Spinal cord (tissue), 10 donors: ENCODE measurements around the gene LOXL1. TPM values are rescaled to one million over a fixed set of nuclear protein-coding genes. Genes with fewer than 3 reads are reported as not detected.

Experiments used
- DNase-seq, 6 donors: peaks; one replicate each; pipeline versions ENCODE4 v3.0.0 to v3.0.0-alpha.2; 2013 to 2015; ENCODE audit warnings: low spot score in 6 of 6, low read depth in 4 of 6
- H3K27ac ChIP-seq: one replicate; pipeline ENCODE4 v1.5.1; 2013; ENCODE audit warnings: low read depth, low read length, control low read depth
- H3K27me3 ChIP-seq: one replicate; pipeline ENCODE4 v1.6.1; 2013; ENCODE audit warnings: low read length; ENCODE audit not compliant: control insufficient read depth, insufficient read depth
- H3K36me3 ChIP-seq: one replicate; pipeline ENCODE4 v1.6.1; 2013; ENCODE audit warnings: low read length; ENCODE audit not compliant: control insufficient read depth, insufficient read depth
- H3K4me1 ChIP-seq: one replicate; pipeline ENCODE4 v1.6.1; 2013; ENCODE audit warnings: low read length; ENCODE audit not compliant: control insufficient read depth, insufficient read depth
- H3K4me3 ChIP-seq: one replicate; pipeline ENCODE4 v1.5.1; 2013; ENCODE audit warnings: low read depth, low read length, control low read depth
- H3K9me3 ChIP-seq: one replicate; pipeline ENCODE4 v1.6.1; 2013; ENCODE audit warnings: low read length; ENCODE audit not compliant: control insufficient read depth, insufficient read depth
- WGBS: methylation state at CpG from one replicate; pipeline ENCODE4 v1.1.5; 2013; ENCODE audit warnings: missing lambda C conversion rate; ENCODE audit not compliant: insufficient coverage; 5-methylcytosine and 5-hydroxymethylcytosine counted together
- polyA plus RNA-seq, 2 donors: library from polyadenylated mRNA; unstranded; fragments of 120-200 nt; gene quantifications; one replicate each; pipeline ENCODE4 v1.2.1, GENCODE V29; 2013; ENCODE audit not compliant: insufficient read length in 2 of 2
- total RNA-seq, 2 donors: library from RNA; depleted of rRNA in 1 of 2; stranded (reverse); fragments of 120-200 nt in 1 of 2; fragments of >200 nt in 1 of 2; gene quantifications; one replicate each; pipeline versions ENCODE4 v1.2.3 to v1.2.4, GENCODE V29; 2013 to 2014
- donor health status: healthy.

The LOXL1 gene
- total and polyA plus RNA-seq, 4 donors = 7.9 to 48.2 (median 22.9) TPM

GRCh38 chr15:73942751-73943270 lies 16.5 kb downstream of the LOXL1 start:
- Histone ChIP-seq H3K4me3 (no peak overlapping the region), H3K27ac (no peak overlapping the region), H3K27me3 (no peaks in the 10 kb centered on the region), H3K4me1 (peaks cover 24% of the 10 kb centered on the region), H3K9me3 (no peaks in the 10 kb centered on the region), H3K36me3 (peaks cover 12% of the 10 kb centered on the region)
- 89% methylated on average over 1 of the region's 6 CpGs for WGBS
- DNase-seq = no peak

- Histone ChIP-seq H3K4me1 (peaks cover 18% of the 10 kb centered on the region), H3K27ac (no peak overlapping the region), H3K9me3 (no peaks in the 10 kb centered on the region), H3K4me3 (no peak overlapping the region), H3K36me3 (peaks cover 12% of the 10 kb centered on the region), H3K27me3 (no peaks in the 10 kb centered on the region)
- DNase-seq = peak in 1 of 6 donors; percentile 44
- 53% methylated on average over 9 of the region's 13 CpGs for WGBS
These were observed 18.2 kb downstream of the LOXL1 start for GRCh38 chr15:73944161-73945129.

- no peak for DNase-seq
- Histone ChIP-seq H3K4me3 (no peak overlapping the region), H3K36me3 (peaks cover 12% of the 10 kb centered on the region), H3K9me3 (no peaks in the 10 kb centered on the region), H3K27ac (no peak overlapping the region), H3K4me1 (peaks cover 15% of the 10 kb centered on the region), H3K27me3 (no peaks in the 10 kb centered on the region)
- 88% methylated on average over 3 of the region's 4 CpGs for WGBS
These were observed 18.9 kb downstream of the LOXL1 start for GRCh38 chr15:73945130-73945508.

- WGBS = 80% methylated on average over 14 of the region's 17 CpGs
- Histone ChIP-seq H3K27ac (no peak overlapping the region), H3K9me3 (no peaks in the 10 kb centered on the region), H3K4me1 (peaks cover 15% of the 10 kb centered on the region), H3K36me3 (peaks cover 12% of the 10 kb centered on the region), H3K27me3 (no peaks in the 10 kb centered on the region), H3K4me3 (no peak overlapping the region)
- no peak for DNase-seq
These were observed 19.9 kb downstream of the LOXL1 start for GRCh38 chr15:73946046-73946721.

GRCh38 chr15:73946795-73947370 lies 20.6 kb downstream of the LOXL1 start:
- H3K27me3 ChIP-seq = no peaks in the 10 kb centered on the region
- H3K36me3 ChIP-seq = peaks cover 15% of the 10 kb centered on the region
- H3K4me3 ChIP-seq = no peak overlapping the region
- no peaks in the 10 kb centered on the region for H3K9me3 ChIP-seq
- no peak overlapping the region for H3K27ac ChIP-seq
- 98% methylated on average over 9 of the region's 9 CpGs for WGBS
- H3K4me1 ChIP-seq = peaks cover 20% of the 10 kb centered on the region
- DNase-seq = no peak

- peaks cover 27% of the 10 kb centered on the region for H3K4me1 ChIP-seq
- WGBS = 91% methylated on average over 8 of the region's 9 CpGs
- no peaks in the 10 kb centered on the region for H3K9me3 ChIP-seq
- H3K27me3 ChIP-seq = no peaks in the 10 kb centered on the region
- H3K4me3 ChIP-seq = no peak overlapping the region
- H3K36me3 ChIP-seq = peaks cover 23% of the 10 kb centered on the region
- no peak for DNase-seq
- no peak overlapping the region for H3K27ac ChIP-seq
These were observed 21.4 kb downstream of the LOXL1 start for GRCh38 chr15:73947651-73948050.

- Histone ChIP-seq H3K27ac (no peak overlapping the region), H3K9me3 (no peaks in the 10 kb centered on the region), H3K4me1 (peaks cover 28% of the 10 kb centered on the region), H3K36me3 (peaks cover 25% of the 10 kb centered on the region), H3K4me3 (no peak overlapping the region), H3K27me3 (no peaks in the 10 kb centered on the region)
- 89% methylated on average over 4 of the region's 4 CpGs for WGBS
- no peak for DNase-seq
These were observed 22.1 kb downstream of the LOXL1 start for GRCh38 chr15:73948396-73948795.

GRCh38 chr15:73948982-73949381 lies 22.7 kb downstream of the LOXL1 start:
- Histone ChIP-seq H3K36me3 (peaks cover 25% of the 10 kb centered on the region), H3K4me1 (peaks cover 28% of the 10 kb centered on the region), H3K9me3 (no peaks in the 10 kb centered on the region), H3K27me3 (no peaks in the 10 kb centered on the region), H3K4me3 (no peak overlapping the region), H3K27ac (no peak overlapping the region)
- 86% methylated on average over 2 of the region's 4 CpGs for WGBS
- no peak for DNase-seq

GRCh38 chr15:73949496-73949895 lies 23.2 kb downstream of the LOXL1 start:
- WGBS = 94% methylated on average over 10 of the region's 10 CpGs
- Histone ChIP-seq H3K27me3 (no peaks in the 10 kb centered on the region), H3K27ac (no peak overlapping the region), H3K36me3 (peaks cover 25% of the 10 kb centered on the region), H3K4me3 (no peak overlapping the region), H3K4me1 (peaks cover 25% of the 10 kb centered on the region), H3K9me3 (no peaks in the 10 kb centered on the region)
- DNase-seq = no peak
